Stimulated activated CD4-positive, alpha-beta T cell treated with anti-CD3 and anti-CD28 coated beads, Interleukin-4, amount 100 ng/mL, for 48 hours (primary cell): ENCODE data around the gene XXYLT1.
"Not testable (repeated sequence)": the region's sequence is repeated elsewhere in the genome, so short reads cannot be mapped to it uniquely, and the experiment has no call there.

Source experiments
- DNase-seq, 2 donors: peaks; one replicate each; pipeline ENCODE4 v3.0.0-alpha.2; 2020; ENCODE audit warnings: low read depth in 2 of 2

XXYLT1 gene

DNA sequence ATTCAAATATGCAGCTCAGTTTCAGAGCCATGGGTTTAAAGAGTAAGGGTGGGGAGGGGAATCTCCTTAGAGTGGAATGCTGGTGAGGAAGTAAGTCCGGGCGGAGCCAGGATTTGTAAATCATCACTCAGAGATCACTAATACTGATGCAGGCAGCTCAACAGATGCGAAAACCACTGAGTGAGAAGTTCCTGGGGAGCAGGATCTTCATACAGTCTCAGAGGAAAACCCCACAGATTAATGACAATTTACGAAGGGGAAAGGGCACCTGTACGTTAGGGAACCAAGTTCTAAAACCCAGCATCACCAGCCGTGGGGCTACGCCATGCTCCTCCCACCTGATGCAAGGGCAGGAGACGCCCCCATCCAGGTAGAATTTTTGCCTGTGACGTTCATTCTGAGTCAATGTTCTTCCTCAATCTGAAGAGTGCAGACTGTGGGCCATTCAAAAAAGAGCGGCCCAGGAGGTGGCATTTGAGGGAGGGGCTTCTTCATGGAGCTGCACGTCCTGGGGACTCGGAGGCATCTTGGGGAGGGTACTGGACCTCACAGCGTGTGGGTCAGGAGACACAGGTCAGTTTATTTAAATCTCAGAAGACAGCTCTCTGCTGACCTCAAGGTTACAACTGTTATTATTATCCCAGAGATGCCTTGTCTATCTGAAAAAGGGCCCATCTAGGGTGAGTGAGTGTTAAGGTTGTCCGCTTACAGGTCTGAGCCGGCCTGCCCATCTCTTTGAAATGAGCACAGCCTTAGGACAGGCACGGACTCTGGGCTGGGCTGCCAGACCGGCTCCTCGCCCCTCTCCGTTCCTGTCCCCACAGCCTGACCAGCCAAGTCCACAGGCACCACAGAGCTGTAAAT, 228.0 kb downstream of the XXYLT1 start:
- no peak for DNase-seq

DNA sequence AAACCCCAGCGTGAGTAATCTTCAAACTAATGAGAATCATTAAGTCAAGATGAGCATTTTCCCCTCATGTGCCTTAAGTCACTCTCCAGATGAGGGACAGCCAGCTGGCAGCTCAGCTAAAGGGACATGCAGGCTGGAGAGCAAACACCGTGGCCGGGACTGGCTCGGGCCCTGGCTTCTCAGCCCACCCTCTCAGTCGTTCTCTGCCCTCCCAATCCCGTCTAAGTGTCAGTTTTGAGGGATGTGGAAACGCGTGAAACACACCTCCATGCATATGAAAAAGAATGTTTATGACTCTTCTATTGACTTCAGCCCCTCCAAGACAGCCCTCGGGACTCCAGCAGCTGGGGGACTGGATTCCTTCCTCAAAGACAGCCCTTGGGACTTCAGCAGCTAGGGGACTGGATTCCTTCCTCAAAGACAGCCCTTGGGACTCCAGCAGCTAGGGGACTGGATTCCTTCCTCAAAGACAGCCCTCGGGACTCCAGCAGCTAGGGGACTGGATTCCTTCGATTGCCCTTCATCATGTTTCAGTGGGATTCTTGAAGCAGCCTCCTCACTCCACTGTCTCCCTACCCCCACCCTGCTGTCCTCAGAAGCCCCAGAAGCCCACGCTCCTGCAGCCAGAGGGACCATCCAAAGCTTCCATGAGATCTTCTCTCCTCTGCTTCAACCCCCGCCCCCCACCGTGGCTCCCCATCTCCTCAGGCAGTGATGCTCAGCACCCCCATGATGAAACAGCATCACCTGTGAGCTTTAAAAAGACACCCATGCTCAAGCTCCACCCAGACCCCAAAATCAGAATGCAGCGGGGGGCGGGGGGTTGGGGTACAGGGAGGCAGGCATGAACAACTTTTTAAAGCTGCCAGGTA, 228.9 kb downstream of the XXYLT1 start:
- no peak for DNase-seq

DNA sequence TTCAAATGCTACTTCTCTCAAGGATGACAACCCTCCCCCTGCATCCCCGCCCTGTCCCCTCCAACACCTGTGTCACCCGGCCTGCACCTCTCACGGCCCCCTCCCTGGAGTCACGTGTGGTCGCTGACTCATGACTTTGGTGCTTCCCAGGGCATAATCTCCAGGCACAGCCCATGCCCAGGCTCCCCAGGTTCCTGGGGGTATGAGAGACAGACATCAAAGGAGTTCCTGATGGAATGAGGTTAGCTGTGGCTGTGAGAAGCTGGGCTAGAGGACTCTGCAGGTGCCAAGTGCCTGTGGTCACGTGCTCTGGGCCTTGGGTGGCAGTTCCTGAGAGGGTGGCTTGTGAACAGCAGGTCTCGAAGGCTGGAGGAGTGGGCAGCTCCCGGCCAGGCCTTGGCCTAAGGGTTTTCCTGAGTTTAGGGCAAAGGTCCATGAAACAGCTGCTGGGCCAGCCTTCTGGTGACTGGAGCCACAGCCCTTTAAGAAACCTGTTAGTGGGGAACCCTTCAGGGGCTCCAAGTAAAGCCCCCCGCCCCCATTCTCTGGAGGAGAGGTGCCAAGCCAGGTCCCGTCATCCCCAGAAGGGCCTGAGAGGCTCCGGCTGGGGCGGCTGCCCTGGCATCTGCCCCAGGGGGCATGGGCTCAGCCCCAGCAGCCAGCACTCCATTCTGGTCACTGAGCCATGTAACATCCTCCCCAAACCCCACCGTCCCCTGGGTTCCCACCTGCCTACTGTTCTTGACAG, 230.0 kb downstream of the XXYLT1 start:
- DNase-seq, result no peak

DNA sequence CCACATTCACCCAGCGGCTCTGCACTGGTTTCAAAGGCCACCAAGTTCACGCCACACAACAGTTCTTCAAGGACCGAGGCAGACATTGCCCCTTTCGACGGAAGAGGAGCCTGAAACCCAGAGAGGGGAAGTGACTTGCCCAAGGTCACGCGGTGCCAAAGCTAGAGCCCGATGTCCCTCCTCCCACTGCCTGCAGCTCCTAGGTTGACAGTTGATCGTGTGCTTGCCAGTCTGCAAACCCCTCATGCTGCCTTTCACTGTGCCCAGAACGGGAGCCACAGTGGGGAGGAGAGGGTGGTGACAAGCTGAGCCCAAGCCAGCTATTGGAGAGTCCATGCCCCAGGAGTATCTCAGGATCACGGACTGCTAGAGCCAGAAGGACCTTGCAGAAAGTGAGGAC, 230.9 kb downstream of the XXYLT1 start:
- no peak for DNase-seq

DNA sequence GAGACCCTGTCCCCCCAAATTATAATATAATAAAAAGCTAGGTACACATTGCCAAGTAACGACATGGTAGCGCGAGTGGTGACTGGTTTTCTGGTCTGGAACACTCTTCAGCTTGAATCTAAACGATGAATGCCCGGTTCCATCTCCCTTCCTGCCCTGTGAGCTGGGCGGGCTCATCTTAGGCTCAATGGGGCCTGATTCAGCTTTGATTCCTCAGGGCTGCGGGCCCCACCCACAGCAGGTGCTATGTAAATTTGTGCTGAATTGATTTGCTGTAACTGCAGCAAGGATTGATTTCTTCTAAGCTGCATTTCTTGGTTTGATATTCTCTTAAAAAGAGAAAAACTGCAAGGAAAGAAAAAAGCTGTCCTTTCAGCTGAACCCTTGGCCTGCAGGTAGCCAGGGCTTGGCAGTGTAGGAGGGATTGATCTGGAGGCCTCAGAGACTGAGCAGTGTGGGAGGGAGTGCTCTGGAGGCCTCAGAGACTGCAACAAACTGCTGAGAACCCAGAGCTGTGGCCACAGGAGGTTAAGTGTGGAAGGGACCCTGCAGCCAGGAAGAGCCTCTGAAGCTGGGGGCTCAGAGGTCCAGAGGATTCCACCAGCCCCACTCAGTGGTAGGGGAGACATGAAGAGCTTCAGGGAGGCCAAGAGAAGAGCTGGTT, 231.6 kb downstream of the XXYLT1 start:
- no peak for DNase-seq

DNA sequence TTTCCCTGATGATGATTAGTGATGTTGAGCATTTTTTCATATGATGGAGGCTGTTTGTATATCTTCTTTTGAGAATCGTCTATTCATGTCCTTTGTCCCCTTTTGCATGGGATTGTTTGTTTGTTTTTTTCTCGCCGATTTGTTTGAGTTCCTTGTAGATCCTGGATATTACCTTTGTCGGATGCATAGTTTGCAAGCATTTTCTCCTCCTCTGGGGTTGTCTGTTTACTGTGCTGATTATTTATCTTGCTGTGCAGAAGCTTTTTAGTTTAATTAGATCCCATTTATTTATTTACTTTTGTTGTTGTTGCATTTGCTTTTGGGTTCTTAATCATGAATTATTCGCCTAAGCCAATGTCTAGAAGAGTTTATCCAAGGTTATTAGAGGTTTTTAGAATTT, 232.8 kb downstream of the XXYLT1 start:
- DNase-seq, result no peak

DNA sequence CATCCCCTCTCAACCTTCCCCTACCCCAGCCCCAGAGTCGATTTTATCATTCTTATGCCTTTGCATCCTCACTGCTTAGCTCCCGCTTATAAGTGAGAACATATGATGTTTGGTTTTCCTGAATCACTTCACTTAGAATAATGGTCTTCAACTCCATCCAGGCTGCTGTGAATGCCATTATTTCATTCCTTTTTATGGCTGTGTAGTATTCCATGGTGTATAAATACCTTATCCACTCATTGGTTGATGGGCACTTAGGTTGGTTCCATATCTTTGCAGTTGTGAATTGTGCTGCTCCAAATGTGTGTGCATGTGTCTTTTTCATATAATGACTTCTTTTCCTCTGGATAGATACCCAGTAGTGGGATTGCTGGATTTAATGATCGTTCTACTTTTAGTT, 233.4 kb downstream of the XXYLT1 start:
- not testable (repeated sequence) for DNase-seq

DNA sequence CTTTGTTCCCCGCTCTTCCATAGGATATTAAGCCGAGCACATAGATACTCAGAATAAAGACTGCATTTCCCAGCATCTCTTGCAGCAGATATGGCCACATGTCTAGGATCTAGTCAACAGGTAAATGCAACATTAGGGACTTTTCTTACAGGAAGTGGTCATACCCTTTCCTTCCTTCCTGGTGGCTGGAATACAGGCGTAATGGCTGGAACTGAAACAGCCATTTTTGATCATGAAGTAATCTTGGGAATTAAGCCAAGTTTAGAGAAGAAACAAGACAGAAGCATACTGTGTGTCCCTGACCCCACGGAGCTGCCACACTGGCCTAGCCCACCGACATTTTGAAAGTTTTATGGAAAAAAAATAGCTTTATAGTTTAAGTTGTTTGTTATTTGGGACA, 234.0 kb downstream of the XXYLT1 start:
- no peak for DNase-seq

DNA sequence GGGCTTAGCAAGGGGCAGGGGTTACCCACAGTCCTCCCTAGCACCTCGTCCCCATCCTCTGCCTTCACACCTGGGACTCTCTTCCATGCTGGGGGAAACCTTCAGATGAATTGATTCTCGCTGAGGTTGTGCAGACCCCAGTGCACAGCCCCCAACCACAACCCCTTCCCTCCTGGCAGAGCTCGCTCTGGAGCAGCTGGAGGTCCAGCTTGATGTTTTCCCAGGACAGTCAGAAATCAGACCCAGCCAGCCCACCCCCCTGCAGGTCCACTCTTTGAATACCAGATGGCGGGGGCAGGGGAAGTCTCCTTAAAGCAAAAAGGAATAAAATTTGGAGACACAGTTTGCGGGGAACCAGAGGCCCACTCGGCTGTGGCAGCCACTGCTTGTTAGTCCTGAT, 234.4 kb downstream of the XXYLT1 start:
- no peak for DNase-seq

DNA sequence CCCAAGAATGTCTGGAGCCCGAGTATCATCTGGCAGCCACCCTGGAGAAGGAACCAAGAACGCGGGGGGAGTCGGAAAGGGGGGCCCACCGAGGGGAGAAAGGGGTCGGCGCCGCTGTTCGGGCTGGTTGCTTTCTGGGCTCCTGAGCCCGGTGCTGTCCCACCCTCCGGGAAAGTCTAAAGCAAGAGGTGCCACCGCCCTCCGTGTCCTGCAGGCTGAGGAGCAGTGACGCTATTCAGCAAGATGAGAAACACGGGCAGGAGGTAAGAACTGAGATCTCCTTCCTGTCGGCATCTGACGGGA, 234.8 kb downstream of the XXYLT1 start:
- no peak for DNase-seq

DNA sequence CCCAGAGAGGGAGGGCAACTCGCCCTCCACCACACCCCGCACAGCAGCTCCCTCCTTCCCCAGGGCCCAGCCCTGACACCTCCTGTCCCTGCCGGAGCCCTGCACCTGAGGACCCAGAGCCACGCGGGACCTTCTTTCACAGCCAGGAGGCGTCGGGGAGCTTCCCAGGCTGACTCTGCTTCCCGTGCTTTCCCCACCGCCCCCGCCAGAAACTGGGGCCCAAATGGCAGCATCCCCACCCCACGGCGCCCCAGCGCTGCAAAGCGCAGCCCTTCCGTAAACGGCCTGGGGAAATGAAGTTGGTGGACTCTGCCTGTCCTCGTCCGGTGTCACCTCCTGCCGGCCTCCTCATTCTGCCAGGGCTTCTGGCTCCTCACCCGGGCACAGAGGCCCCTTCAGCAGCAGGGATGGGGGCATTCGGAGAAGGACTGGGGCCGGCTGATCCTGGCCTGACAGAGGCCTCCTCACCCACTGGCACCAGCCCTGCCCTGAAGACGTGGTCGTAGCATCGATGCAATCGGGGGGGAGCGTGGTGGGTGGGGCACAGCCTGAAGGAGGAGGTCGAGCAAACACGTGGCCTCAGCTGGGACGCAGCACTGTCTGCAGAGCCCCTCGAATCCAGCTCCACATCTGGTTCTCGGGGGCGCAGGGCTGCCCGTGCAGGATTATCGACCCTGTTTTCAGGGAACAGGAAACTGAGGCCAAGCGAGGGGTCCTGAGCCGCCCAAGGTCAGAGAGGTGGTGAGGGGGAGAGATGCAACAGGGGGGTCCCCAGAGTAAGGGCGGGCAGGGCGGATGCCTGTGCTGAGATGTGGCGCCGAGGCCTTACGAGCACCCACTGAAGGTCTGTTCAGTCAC, 235.4 kb downstream of the XXYLT1 start:
- DNase-seq, result no peak

DNA sequence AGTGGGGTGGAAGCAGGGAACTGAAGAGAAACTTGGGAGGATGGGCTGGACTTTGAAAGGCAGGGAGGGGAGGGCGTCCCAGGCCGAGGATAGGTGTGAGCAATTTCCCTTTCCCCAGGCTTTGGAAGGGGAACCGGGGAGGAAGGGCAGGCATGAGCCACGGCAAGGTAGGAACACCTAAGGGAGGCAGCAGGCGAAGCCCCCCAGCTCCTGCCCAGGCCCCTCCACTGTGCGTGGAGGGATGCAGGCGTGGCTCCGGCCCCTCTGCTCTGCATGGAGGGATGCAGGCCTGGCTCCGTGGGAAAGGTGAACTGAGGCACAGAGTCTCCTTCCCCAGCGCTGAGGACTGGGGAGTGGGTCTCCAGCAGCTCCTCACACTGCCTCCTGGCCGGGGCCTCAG, 236.4 kb downstream of the XXYLT1 start:
- DNase-seq, result no peak

DNA sequence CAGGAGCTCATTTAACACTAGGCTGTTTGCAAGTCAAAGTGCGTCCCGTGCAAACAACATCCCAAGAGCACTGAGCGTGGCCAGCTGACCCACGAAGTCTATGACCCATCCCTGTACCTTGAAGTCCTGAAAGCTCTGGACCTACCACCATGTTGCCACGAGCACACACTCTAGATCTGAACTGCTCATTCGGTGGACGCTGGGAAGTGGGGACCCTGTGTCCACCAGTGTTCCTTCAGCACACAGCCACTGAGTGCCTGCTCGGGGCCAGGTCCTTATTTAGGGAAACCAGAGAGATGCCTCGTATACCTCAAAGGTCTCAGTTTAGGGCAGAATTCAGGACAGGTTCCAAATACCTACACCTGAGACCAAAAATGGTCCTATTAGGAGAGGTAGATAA, 236.9 kb downstream of the XXYLT1 start:
- DNase-seq, result no peak

DNA sequence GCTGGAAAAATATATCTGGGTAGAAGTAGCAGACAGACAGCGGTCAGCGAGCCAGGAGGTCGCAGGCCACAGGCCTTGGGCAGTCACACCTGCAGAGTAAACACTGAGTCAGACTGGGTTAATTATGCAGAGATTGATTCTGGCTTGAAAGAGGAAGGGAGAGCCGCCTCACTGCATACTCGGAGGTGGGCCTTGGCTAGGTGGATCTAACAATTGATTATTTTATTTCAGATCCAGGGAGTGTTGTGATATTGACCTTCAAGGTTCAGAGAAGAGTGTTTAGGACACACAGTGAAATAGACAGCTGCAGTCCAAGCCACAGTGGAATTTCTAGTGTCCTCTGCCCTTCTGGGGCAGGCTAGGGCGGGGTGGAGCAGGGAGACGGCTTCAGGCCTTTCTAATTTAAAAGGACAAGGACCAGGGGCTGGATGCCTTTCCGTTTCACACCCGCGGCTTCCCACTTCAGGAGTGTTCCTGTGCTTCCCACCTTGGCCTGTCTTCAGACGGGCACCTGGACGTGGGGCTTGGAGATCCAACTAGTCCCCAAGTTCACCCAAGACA, 237.3 kb downstream of the XXYLT1 start:
- DNase-seq, result no peak

DNA sequence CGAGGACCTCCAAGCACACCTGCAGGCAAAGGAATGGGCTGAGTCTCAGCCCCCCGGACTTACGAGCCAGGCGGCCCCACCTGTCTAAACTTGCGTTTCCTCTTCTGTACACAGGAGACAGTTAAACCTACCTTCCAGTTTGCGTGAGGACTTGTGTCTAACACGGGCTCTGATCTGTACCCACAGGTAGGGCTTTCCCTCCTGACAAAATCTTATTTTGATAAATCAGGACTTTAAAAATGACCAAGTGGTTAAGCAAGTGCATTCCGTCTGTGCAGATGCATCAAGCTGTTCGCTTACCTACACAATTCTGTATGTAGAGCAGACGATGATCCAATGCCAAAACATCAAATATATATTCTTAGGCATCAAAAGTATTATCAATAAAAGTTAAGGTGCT, 238.0 kb downstream of the XXYLT1 start:
- DNase-seq, result no peak

DNA sequence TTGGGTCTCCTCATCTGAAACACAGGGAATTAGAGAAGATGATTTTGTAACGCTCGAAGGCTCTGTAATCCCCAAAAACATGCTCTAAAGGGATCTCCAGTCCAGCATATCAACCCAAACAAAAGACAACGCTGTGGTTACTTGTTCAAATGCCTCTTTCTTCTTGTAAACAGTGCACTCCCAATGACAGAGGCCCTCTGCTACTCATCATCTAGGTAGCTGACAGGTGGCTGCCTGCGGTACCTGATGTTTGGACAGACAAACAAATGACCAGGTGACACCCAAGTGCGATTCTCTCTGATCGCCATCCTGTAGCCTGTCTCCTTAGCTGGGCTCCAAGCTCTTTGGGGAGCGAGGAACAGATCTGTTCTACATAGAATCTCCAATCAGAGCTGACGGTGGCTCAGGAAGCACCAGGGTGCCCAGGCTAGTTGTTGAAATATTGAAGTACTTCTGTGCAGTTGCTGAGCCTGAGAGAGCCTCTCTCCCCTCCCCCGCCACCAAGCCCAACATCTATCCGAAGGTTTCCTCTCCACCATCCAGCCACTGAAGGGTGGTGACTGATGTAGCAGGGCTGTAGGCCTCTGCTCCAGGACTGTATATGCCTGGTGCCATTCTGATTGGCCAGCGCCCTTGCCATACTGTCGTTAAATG, 238.7 kb downstream of the XXYLT1 start:
- no peak for DNase-seq

DNA sequence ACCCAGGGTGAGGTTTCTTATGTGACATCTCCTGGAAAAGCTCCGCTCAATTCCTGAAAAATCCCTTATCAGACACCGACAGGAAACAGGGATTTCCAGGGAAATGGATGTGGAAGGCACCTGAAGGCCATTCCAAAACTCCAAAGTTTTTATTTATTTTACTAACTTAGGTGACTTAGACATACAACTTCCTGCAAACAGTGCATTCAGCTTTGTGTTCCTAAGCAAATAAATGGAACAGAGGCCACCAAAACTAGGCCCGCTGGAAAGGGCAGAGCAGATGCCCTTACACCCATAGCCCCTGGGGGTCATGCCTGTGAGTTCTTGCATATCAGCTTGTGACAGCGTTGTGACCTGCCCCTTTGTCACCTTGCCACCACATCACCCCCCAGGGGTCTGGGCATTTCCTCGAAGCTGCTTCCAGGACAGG, 239.4 kb downstream of the XXYLT1 start:
- no peak for DNase-seq

DNA sequence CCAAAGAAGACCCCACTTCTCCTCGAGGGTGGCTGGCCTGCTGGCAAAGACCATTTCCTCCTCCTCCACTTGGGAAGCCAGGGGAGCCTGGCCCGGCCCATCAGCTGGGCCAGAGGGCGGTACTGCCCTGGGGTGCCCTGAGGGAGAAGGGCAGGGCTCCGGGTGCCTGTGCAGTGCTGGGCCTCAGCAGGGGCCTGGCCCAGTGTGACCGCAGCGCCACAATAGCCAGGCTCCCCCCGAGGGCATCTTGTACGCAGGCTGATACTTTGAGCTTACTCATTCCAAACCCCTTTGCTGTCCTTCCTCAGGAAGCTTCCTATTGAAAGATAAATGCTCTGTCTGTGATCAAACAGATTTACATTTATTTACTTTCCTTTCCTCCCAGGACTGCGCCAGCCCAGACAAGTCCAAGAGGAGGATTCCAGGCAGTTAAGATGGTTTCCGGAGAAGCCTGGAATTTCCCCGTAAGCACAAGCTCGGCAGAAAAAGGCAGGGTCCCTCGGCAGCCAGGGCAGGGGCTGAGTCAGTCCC, 240.1 kb downstream of the XXYLT1 start:
- no peak for DNase-seq

DNA sequence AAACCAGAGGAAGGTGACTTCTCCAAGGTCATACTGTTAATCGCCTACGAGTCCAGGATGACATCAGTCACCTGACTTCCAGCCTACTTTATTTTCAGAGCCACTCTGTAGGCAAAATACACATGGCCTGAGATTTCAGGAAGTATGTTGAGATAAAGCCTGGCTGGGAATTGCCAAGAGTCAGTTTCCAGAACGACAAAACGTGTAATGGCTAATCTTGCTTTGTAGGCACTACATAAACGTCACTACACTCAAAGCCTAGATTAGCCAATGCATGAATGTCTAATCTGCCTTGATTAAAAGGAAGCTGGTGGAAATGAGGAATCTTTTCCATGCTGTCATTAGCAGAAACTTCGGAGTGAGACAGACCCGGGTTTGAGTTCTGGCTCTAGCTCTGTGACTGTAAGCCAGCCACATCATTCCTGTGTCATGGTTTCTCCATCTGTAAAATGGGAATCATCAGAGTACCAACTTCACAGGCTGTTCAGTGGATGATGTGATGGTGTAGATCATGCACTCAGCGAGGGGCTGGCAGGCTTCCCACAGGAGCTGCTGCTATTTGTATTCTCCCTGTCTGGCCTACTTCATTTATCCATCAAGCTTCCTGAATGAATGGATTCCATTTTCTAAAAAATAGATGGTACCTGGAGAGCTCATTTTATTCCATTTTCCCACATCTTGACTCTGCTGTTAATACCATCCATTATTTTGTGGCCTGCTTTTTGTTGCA, 241.9 kb downstream of the XXYLT1 start:
- DNase-seq, result no peak
